ENCODE data around the gene ANLN. TPM values are rescaled to one million over a fixed set of nuclear protein-coding genes. Genes with fewer than 3 reads are reported as not detected.
A peak's percentile ranks its signal among the peaks of the same experiment; 100 is the strongest.

Gene ANLN
- total and polyA plus RNA-seq, 7 donors = 2.4 to 16.9 (median 4.6) TPM

- intact Hi-C loops (cut with DNase I) = no loop called here
- DNase-seq = no peak
- 93 to 97% methylated on average over 1 of the region's 1 CpG for WGBS, 2 donors
- no peaks in the 10 kb centered on the region for H3K27me3 ChIP-seq
- H3K27ac ChIP-seq = no peak overlapping the region
- peaks cover 0 to 5% (median 0%) of the 10 kb centered on the region in 4 donors for H3K36me3 ChIP-seq
- TF ChIP-seq EP300 (IDR thresholded peaks at IDR 0.05) = no peak
- no peak for TF ChIP-seq POLR2AphosphoS5 (IDR thresholded peaks at IDR 0.05)
- TF ChIP-seq POLR2A (IDR thresholded peaks at IDR 0.05) = no peak
- TF ChIP-seq CTCF (IDR thresholded peaks at IDR 0.05) = no peak
- no peaks in the 10 kb centered on the region for H3K9me3 ChIP-seq
- no peak overlapping the region for H3K4me3 ChIP-seq
- no peaks in the 10 kb centered on the region for H3K4me1 ChIP-seq
Observed at GRCh38 chr7:36358589-36358988, 31.1 kb upstream of the ANLN start.

- Histone ChIP-seq H3K9me3 (no peaks in the 10 kb centered on the region), H3K4me1 (no peaks in the 10 kb centered on the region), H3K27me3 (no peaks in the 10 kb centered on the region), H3K4me3 (no peak overlapping the region), H3K27ac (no peak overlapping the region), H3K36me3 (peaks cover 0 to 5% (median 0%) of the 10 kb centered on the region in 4 donors)
- no peak for TF ChIP-seq POLR2AphosphoS5 (IDR thresholded peaks at IDR 0.05)
- WGBS, 2 donors = 63 to 72% methylated on average over 4 of the region's 4 CpGs
- intact Hi-C loops (cut with DNase I) = no loop called here
- no peak for DNase-seq
Observed at GRCh38 chr7:36360244-36360643, 29.4 kb upstream of the ANLN start.

- H3K36me3 ChIP-seq = peaks cover 0 to 5% (median 0%) of the 10 kb centered on the region in 4 donors
- H3K4me3 ChIP-seq = no peak overlapping the region
- no peak overlapping the region for H3K27ac ChIP-seq
- H3K9me3 ChIP-seq = no peaks in the 10 kb centered on the region
- WGBS, 2 donors = 93 to 95% methylated on average over 4 of the region's 4 CpGs
- no peak for DNase-seq
- peaks cover 0 to 5% (median 0%) of the 10 kb centered on the region in 4 donors for H3K4me1 ChIP-seq
- H3K27me3 ChIP-seq = no peaks in the 10 kb centered on the region
- intact Hi-C loops (cut with DNase I) = no loop called here
- TF ChIP-seq EP300 (IDR thresholded peaks at IDR 0.05) (no peak), CTCF (IDR thresholded peaks at IDR 0.05) (no peak), POLR2AphosphoS5 (IDR thresholded peaks at IDR 0.05) (no peak), POLR2A (IDR thresholded peaks at IDR 0.05) (no peak)
Observed at GRCh38 chr7:36361227-36361626, 28.4 kb upstream of the ANLN start.

- intact Hi-C loops (cut with DNase I) = no loop called here
- 94 to 96% methylated on average over 1 of the region's 1 CpG for WGBS, 2 donors
- H3K9me3 ChIP-seq = no peaks in the 10 kb centered on the region
- H3K4me3 ChIP-seq = no peak overlapping the region
- DNase-seq = no peak
- H3K36me3 ChIP-seq = no peaks in the 10 kb centered on the region
- H3K27ac ChIP-seq = no peak overlapping the region
- no peaks in the 10 kb centered on the region for H3K27me3 ChIP-seq
- peaks cover 0 to 15% (median 4%) of the 10 kb centered on the region in 4 donors for H3K4me1 ChIP-seq
- TF ChIP-seq CTCF (IDR thresholded peaks at IDR 0.05) (no peak), POLR2AphosphoS5 (IDR thresholded peaks at IDR 0.05) (no peak), POLR2A (IDR thresholded peaks at IDR 0.05) (no peak), EP300 (IDR thresholded peaks at IDR 0.05) (no peak)
Observed at GRCh38 chr7:36363515-36363914, 26.1 kb upstream of the ANLN start.

- H3K27ac ChIP-seq = peak overlapping the region; percentile 70 to 80 (median 76)
- H3K9me3 ChIP-seq = no peaks in the 10 kb centered on the region
- TF ChIP-seq POLR2AphosphoS5 (IDR thresholded peaks at IDR 0.05) (no peak), CTCF (IDR thresholded peaks at IDR 0.05) (no peak), POLR2A (IDR thresholded peaks at IDR 0.05) (no peak), EP300 (IDR thresholded peaks at IDR 0.05) (no peak)
- no peaks in the 10 kb centered on the region for H3K36me3 ChIP-seq
- intact Hi-C loops (cut with DNase I) = no loop called here
- no peak for DNase-seq
- H3K27me3 ChIP-seq = no peaks in the 10 kb centered on the region
- WGBS, 2 donors = 62 to 70% methylated on average over 12 of the region's 12 CpGs
- H3K4me3 ChIP-seq = peak overlapping the region; percentile 58 to 89 (median 79)
- H3K4me1 ChIP-seq = peaks cover 0 to 15% (median 4%) of the 10 kb centered on the region in 4 donors
Observed at GRCh38 chr7:36366005-36366717, 23.5 kb upstream of the ANLN start.

Measured in sigmoid colon (tissue), 7 donors.